HG03103 (cell line): Measurements from ENCODE around the gene PEX10.
A peak's percentile ranks its signal among the peaks of the same experiment; 100 is the strongest.
"Not testable (repeated sequence)": the region's sequence is repeated elsewhere in the genome, so short reads cannot be mapped to it uniquely, and the experiment has no call there.

ENCODE experiments used
- ATAC-seq: cut with Tn5 transposase; IDR thresholded peaks from one replicate; pipeline ENCODE4 v1.9.1; 2021; ENCODE audit warnings: low read depth; ENCODE audit not compliant: unreplicated experiment

PEX10 gene

GRCh38 chr1:2412395-2412772 is at the start of gene PEX10:
TSS of gene PEX10 (minus strand) at chr1:2412564. CDS start at chr1:2412502, 62 bp downstream.
- peak; percentile 79 for ATAC-seq

- ATAC-seq, result no peak
Measured at GRCh38 chr1:2460996-2461751, 48.8 kb upstream of the PEX10 start.

DNA sequence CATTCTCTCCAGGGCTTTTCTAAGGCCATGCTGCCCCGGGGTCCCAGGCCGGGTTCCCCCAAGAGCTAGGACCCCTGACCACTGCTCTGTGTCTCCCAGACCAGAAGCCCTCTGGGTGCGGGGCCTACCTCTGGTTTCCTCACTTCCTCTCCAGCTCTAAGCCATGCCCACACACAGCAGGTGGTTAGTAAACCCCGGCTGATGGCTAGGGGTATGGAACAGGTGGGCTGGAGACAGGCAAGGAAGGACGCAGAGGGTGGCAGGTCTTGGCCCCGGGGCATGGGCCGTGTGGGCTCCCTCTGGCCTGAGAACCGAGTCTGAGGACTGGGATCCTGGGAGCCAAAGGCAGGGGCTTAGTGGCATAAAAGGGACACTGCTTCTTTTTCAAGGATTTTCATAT is 47.8 kb upstream of the PEX10 start:
- ATAC-seq, result no peak

DNA sequence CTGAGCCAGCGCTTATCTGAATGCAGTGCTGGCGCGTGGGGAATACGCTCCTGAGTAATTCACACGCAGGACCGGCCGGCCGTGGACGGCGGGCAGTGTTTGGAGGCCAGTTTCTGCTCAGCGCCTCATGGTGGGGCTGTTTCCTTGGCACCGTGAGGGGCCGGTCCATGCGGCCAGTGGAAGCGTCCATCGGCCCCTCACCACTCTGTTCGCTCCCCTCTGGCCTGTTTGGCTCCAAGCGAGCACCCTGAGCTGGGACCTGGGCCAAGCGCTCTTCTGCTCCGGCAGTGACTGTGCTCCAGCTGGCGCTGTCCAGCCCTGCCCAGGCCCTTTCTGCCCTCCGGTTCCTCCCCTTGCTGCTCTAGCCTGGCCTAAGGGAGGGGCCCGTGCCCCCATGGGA is 47.4 kb upstream of the PEX10 start:
- no peak for ATAC-seq

DNA sequence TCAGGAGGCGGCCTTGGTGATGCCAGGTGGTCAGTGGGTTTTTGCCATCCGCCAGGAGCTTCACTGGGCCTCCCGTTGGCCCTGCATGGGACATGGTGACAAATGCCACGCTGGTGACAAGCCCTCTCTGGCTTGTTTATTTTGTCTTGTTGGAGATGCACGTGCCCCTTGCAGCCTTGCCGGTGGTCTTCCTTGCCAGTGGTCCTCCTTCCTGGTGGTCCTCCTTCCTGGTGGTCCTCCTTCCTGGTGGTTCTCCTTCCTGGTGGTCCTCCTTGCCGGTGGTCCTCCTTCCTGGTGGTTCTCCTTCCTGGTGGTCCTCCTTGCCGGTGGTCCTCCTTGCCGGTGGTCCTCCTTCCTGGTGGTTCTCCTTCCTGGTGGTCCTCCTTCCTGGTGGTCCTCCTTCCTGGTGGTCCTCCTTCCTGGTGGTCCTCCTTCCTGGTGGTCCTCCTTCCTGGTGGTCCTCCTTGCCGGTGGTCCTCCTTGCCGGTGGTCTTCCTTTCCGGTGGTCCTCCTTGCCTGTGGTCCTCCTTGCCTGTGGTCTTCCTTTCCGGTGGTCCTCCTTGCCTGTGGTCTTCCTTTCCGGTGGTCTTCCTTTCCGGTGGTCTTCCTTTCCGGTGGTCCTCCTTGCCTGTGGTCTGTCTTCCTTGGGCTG is 46.9 kb upstream of the PEX10 start:
- ATAC-seq, result not testable (repeated sequence)

- no peak for ATAC-seq
Measured at GRCh38 chr1:2458687-2459086, 46.3 kb upstream of the PEX10 start.

DNA sequence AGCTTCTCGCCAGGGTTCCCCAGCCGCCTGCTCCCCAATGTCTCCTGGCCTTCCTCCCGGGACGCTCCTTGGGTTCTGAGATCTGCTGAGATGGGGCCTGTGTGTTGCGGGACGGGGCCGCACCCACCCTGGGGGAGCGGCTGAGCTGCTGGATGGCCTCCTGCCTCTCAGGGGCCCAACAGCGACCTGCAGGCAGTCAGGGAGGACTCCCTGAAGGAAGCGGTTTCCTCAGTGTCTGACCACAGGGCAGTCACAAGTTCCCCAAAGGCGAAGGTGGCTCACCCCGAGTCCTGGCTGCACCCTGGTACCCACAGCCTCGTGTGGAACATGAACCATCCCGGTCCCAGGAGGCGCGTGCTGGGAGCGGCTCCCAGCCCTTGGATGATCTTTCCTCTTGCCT is 45.1 kb upstream of the PEX10 start:
- ATAC-seq, result no peak

DNA sequence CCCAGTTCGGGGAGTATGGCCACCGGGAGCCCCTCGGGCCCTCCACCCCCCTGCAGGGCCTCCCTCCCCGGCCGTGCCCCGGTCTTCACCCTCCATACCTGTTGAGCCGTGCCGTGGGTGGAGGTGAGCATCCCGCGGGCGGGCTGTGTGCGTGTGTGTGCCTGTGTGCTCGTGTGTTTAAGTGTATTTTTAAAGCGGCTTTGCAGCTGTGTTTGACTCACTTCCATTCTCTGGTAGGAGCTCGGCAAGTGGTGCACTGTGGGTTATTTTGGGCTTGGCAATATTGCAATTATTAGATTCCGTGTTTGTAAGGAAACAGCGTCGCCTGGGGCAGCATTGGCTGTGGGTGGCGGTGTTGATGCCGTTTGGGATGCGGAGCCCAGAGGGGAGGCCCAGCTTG is 43.4 kb upstream of the PEX10 start:
- ATAC-seq, result no peak

DNA sequence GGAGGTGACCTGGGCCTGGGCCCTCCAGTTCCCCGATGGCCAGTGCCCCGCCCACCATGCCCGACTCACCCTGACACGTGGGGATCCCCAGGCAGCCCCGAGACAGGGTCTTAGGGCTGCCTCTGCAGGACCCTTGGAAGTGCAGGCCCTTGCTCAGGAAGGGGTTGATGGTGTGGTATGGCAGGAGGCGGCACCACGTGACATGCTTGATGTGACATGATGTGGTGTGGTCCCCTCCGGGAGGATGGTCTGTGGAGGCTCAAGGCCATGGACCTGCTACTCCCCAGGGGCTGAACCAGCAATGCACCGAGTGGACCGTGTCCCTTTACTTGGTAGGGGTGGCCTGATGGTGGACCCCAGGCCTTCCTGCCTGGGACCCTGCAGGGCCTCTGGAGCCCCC is 41.9 kb upstream of the PEX10 start:
- ATAC-seq, result no peak

DNA sequence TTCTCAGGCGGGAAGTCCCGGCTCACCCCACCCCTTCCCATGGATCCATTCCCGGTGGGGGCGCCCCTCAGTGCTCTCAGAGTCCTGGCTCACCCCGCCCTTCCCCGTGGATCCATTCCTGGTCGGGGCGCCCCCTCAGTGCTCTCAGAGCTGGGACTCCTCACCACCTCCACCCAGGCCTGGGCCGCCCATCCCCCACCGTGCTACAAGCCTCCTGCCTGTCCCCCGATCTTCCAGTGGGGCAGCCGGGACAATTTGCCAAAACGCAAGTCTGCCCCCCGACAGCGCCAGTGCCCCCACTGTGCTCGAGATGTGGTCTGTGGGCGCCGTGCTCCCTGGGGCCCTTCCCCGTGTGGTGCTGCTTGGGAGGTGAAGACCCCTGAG is 40.6 kb upstream of the PEX10 start:
- no peak for ATAC-seq

DNA sequence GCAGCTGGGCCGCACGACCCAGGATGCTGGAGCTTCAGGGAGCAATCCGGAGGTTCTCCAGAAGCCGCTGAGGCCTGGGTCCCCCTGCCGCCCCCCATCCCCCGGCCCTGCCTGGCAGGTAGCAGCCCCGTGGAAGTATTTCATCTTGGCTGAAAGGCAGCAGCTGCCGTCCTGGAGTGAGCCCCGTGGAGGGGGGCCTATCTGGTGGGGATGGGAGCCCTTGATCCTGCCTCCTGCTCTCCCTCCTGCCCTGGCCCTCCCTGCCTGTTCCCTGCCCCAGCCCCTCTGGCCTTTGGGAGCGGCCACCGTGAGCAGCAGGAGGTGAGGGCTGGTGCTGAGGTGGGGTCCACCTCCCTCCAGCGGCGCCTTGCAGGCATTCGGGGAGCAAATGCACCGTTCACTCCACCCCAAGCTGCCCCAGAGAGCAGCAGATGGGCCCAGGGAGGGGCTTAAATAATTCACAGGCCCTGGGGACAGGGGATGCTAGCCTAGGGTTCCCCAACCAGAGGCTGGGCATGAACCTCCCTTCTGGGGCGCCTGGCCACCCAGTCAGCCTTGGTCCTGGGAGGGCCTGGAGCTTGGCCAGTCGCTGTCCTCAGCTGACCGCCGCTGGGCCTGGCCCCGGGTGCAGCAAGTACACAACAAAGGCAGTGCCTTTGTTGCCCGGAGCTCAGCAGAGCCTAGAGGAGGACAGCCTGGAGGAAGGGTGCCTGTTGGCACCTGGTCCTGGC is 40.0 kb upstream of the PEX10 start:
- ATAC-seq, result no peak

DNA sequence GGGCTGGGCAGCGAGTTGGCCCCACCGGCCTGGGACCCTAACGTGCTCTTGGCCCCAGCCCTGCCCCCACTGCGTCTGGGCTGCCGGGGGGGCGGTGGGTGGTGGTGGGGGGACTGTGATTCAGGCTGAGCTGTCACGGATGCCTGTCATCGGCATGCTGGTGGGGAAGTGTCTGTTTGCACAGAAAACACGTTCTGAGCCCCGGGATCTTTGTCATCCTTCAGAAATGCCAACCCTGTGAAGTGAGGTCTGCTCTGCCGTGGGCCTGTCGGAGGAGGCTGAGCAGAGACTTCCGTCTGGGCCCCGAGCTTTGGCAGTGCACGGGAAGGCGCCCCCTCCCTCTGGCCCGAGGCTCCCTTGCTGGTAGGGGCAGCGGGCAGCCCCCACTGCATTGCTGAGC is 39.4 kb upstream of the PEX10 start:
- ATAC-seq, result no peak

DNA sequence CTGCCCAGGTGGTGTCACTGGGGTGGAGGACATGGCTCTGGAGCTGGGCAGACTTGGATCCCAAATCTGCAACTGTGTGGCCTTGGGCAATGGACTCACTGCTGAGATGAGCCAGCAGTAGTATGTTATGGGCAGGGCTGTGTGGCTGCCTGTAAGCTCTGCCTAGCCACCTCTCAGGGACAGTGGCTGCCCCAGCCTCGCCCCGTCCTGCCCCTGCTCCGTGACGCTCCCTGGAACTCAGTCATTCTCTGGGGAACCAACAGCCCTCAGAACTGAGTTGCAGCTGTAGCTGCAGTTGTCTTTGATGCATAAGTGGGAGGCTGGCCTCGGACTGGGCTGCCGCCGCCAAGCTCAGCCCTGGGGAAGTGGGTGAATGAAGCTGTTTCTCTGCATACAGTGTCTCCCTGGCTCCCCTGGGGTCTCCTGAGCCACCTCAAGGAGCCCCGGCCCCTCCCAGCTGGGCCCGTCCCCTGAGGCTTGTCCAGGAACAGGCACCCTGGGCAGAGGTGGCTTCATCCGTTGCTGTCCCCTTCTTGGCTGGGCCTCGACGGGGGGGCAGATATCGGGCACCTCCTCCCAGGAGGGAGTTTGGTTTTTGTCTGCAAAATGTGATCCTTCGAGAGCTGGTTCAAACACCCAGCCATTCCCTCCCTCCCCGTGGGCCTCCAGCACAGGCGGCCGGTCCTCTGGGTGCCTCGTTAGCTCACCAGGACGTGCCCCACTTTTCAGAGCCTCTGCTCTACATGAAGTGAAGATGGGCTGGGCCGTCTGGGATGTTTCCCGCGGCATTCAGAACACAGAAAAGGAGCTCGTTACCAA is 37.5 kb upstream of the PEX10 start:
- ATAC-seq, result no peak

- no peak for ATAC-seq
Measured at GRCh38 chr1:2448098-2448445, 35.7 kb upstream of the PEX10 start.

GRCh38 chr1:2447276-2448097 is 35.1 kb upstream of the PEX10 start:
- ATAC-seq, result no peak

- no peak for ATAC-seq
Measured at GRCh38 chr1:2446861-2447260, 34.5 kb upstream of the PEX10 start.

DNA sequence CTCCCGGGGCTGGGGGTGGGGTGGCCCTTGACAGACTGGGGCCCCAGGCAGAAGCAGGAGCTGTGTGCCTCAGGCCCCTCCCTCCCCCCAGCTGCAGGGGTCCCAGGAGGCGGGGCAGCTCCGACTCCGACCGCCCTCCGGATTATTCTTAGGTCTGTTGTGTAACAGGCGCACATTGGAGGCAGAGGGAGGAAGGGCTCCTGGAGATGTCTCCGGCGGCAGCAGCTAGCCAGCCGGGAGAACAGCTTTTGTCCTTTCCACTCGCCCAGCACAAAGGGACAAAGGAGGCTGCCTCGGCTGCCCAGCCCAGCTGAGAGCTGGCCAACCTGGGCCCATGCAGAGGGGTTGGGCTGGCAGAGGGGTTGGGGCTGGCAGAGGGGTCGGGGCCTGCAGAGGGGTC is 34.0 kb upstream of the PEX10 start:
- no peak for ATAC-seq

DNA sequence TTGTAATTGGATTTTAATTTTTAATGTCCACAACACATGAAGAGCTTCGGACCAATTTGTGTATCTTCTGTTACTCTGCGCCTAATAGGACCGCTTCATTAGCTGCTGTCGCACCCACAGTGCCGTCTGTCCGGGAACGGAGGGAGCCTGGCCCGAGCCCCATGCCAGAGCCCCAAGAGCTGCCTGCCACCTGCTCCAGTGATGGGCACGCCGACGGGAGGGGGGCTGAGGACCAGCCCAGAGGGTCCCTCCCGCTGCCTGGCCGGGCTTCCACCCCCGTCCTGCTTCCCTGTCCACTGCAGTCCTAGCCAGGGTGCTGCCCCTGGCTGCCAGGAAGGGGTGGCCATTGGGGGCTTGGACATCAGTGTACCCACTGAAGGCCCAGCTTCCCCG is 33.5 kb upstream of the PEX10 start:
- no peak for ATAC-seq

DNA sequence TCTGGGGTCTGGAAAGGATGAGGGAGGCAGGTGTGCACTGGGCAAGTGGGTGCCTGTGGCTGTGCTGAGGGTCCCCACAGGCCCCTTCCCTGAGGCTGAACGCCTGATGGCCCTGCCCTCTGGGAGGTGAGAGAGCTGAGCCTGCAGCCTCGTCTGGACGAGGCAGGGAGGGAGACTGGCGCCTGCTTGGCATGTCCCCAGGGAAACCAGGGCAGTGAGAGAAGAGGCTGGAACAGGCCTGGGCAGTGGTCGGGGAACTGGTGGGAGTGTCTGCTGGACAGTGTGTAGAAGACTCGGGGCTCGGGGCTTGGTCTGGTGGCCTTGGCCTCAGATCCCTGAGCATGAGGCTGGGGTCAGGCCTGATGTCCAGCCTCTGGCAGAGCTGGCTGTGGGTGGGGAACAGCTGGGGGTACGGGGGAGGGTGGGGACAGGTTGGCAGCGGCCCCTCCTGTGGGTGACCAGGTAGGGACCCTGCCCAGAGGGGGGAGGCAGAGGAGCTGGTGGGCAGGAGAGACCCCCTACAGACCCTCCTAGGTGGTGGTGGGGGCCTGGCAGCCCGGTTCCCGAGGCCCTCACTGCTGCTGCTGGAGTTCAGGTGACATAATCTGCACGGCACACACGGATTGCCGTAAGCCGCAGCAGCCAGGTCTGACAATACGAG is 32.9 kb upstream of the PEX10 start:
- no peak for ATAC-seq

GRCh38 chr1:2444138-2444591 is 31.8 kb upstream of the PEX10 start:
- ATAC-seq, result no peak
